Right lobe of liver (tissue), 6 donors: ENCODE results near the gene STAG2. TPM values are rescaled to one million over a fixed set of nuclear protein-coding genes. Genes with fewer than 3 reads are reported as not detected.

ENCODE experiments used
- ATAC-seq, 4 donors: fragments of 200-7000 bp; cut with Tn5 transposase; one replicate each; pipeline ENCODE4 v1.9.1; 2020; ENCODE audit warnings: mild to moderate bottlenecking in 4 of 4, moderate library complexity in 4 of 4
- DNase-seq, 3 donors: peaks; one replicate each; pipeline ENCODE4 v3.0.0-alpha.2; 2020
- H3K27ac ChIP-seq, 3 donors: fragments of 200-600 bp; one replicate each; pipeline ENCODE4 v1.8.0; 2022
- H3K27me3 ChIP-seq, 2 donors: fragments of 200-600 bp; one replicate each; pipeline ENCODE4 v1.8.0; 2022
- H3K36me3 ChIP-seq, 4 donors: fragments of 200-600 bp; sonication (generic) in 1 of 4; one replicate each; pipeline versions ENCODE4 v1.5.1 to v1.8.0; 2017 to 2022; ENCODE audit warnings: control low read depth in 1 of 4
- H3K4me1 ChIP-seq, 4 donors: fragments of 200-600 bp; sonication (generic) in 1 of 4; one replicate each; pipeline versions ENCODE4 v1.5.1 to v1.8.0; 2017 to 2022; ENCODE audit warnings: control low read depth in 1 of 4
- H3K4me3 ChIP-seq, 3 donors: fragments of 200-600 bp; one replicate each; pipeline ENCODE4 v1.8.0; 2022
- H3K9me3 ChIP-seq, 4 donors: fragments of 200-600 bp; sonication (generic) in 1 of 4; one replicate each; pipeline versions ENCODE4 v1.5.1 to v1.8.0; 2017 to 2022; ENCODE audit warnings: control low read depth in 1 of 4
- POLR2A ChIP-seq: fragments of 450-650 bp; IDR thresholded peaks from one replicate; pipeline ENCODE4 v1.6.1; 2017; ENCODE audit warnings: antibody characterized with exemption, mild to moderate bottlenecking
- WGBS: methylation state at CpG from one replicate; pipeline ENCODE4 v1.1.6; 2018; ENCODE audit warnings: low coverage, low lambda C conversion rate; ENCODE audit not compliant: insufficient coverage; ENCODE audit errors: missing lambda C conversion rate; 5-methylcytosine and 5-hydroxymethylcytosine counted together
- intact Hi-C, 2 donors: fragments of 100-400 bp; cut with DNase I; formaldehyde crosslinking; loops; one replicate each; pipeline versions ENCODE4 v1.11.2 to v1.14.1; 2022
- total RNA-seq, 6 experiments: library from RNA; depleted of rRNA in 2 of 6; stranded (reverse); fragments of >200 nt in 2 of 6; fragmentation: NEBNext Ultra II Directional in 3 of 6; extraction: Animal tissue kit (Norgen Biotek cat#: 25700) in 3 of 6; gene quantifications; one replicate each; pipeline versions ENCODE4 v1.1.0 to v1.2.4, GENCODE V29; 2016 to 2023
- TF ChIP-seq, protein P1 (sequence below), 4 donors: fragments of 200-600 bp in 3 of 4; fragments of 450-650 bp in 1 of 4; IDR thresholded peaks; one replicate each; pipeline versions ENCODE4 v1.5.1 to v1.8.0; 2016 to 2022; ENCODE audit warnings: antibody characterized with exemption in 4 of 4, mild to moderate bottlenecking in 2 of 4
- donor health status: DM: no; HTN: yes; CAD: no.
- donor health status: DM: no; HTN: no; CAD: no.
- donor health status: DM: no; HTN: no; CAD: no.
- donor health status: DM: no; HTN: yes; CAD: no.
- donor health status: DM: no; HTN: yes; CAD: no.

STAG2 gene
- total RNA-seq, 6 experiments from 2014 or later: 17.1 to 27.5 (median 23.9) TPM

- no peaks in the 10 kb centered on the region for H3K9me3 ChIP-seq
- H3K27me3 ChIP-seq: no peaks in the 10 kb centered on the region
- H3K4me3 ChIP-seq: no peak overlapping the region
- no peaks in the 10 kb centered on the region for H3K36me3 ChIP-seq
- H3K4me1 ChIP-seq: no peaks in the 10 kb centered on the region
- intact Hi-C loops: no loop called here
- WGBS: 32% methylated on average over 1 of the region's 1 CpG
- DNase-seq (no peak), ATAC-seq (no peak)
- no peak overlapping the region for H3K27ac ChIP-seq
- no peak for TF ChIP-seq POLR2A
- TF ChIP-seq, protein P1, sequence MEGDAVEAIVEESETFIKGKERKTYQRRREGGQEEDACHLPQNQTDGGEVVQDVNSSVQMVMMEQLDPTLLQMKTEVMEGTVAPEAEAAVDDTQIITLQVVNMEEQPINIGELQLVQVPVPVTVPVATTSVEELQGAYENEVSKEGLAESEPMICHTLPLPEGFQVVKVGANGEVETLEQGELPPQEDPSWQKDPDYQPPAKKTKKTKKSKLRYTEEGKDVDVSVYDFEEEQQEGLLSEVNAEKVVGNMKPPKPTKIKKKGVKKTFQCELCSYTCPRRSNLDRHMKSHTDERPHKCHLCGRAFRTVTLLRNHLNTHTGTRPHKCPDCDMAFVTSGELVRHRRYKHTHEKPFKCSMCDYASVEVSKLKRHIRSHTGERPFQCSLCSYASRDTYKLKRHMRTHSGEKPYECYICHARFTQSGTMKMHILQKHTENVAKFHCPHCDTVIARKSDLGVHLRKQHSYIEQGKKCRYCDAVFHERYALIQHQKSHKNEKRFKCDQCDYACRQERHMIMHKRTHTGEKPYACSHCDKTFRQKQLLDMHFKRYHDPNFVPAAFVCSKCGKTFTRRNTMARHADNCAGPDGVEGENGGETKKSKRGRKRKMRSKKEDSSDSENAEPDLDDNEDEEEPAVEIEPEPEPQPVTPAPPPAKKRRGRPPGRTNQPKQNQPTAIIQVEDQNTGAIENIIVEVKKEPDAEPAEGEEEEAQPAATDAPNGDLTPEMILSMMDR (IDR thresholded peaks at IDR 0.05): no peak
Observed at GRCh38 chrX:123989235-123989634, 27.7 kb downstream of the STAG2 start.

DNA sequence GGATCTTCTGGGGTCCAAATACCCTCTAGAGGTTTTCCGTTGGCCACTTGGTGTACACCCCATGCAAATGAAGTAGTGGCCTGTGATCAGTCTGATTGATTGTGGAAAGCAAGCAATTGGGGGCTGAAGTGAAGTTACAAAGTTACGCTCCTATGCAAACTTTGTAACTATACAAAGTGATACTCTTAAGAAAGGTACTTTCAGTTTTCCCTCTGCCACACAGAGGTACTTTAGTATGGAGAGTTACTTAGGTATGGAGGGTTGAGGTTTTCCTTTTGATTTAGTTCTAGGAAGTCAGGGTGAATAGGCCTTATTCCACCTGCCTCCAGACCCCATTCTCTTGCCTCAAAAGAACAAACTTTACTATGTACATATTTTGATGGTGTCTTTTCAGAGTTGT is 28.7 kb downstream of the STAG2 start:
- intact Hi-C loops: no loop called here
- no peaks in the 10 kb centered on the region for H3K27me3 ChIP-seq
- no peak for TF ChIP-seq POLR2A
- TF ChIP-seq, protein P1 (IDR thresholded peaks at IDR 0.05): no peak
- ATAC-seq (no peak), DNase-seq (no peak)
- no peaks in the 10 kb centered on the region for H3K9me3 ChIP-seq
- no peak overlapping the region for H3K27ac ChIP-seq
- H3K4me1 ChIP-seq: no peaks in the 10 kb centered on the region
- 75% methylated on average over 2 of the region's 2 CpGs for WGBS
- H3K4me3 ChIP-seq: no peak overlapping the region
- no peaks in the 10 kb centered on the region for H3K36me3 ChIP-seq

DNA sequence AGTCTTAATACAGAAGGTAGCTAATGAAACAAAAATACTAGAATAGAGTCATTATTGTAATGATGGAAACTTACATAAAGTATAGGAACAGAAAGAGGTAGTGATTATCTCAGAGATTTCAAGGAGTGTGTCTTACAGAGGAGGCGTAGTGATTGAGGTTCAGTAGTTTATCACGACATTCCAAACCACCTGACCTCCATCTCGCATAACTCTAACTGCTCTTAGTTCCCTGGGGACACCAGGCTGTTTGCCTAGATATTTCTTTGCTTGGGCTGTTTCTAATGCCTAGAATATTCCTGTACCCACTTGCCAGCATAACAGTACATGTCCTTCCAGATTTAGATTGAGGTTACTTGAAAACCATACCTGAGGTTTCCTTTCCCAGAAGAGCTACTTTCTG is 29.1 kb downstream of the STAG2 start:
- no peaks in the 10 kb centered on the region for H3K9me3 ChIP-seq
- 37% methylated on average over 3 of the region's 3 CpGs for WGBS
- ATAC-seq (no peak), DNase-seq (no peak)
- TF ChIP-seq, protein P1 (IDR thresholded peaks at IDR 0.05): no peak
- no peak for TF ChIP-seq POLR2A
- H3K27me3 ChIP-seq: no peaks in the 10 kb centered on the region
- H3K36me3 ChIP-seq: no peaks in the 10 kb centered on the region
- H3K4me1 ChIP-seq: no peaks in the 10 kb centered on the region
- H3K27ac ChIP-seq: no peak overlapping the region
- H3K4me3 ChIP-seq: no peak overlapping the region
- intact Hi-C loops: no loop called here

- 67% methylated on average over 1 of the region's 1 CpG for WGBS
- Histone ChIP-seq H3K4me3 (no peak overlapping the region), H3K36me3 (no peaks in the 10 kb centered on the region), H3K9me3 (no peaks in the 10 kb centered on the region), H3K4me1 (no peaks in the 10 kb centered on the region), H3K27ac (no peak overlapping the region), H3K27me3 (no peaks in the 10 kb centered on the region)
- ATAC-seq (no peak), DNase-seq (no peak)
- intact Hi-C loops: no loop called here
- TF ChIP-seq, protein P1 (IDR thresholded peaks at IDR 0.05): no peak
- TF ChIP-seq POLR2A: no peak
Observed at GRCh38 chrX:123993326-123993725, 31.8 kb downstream of the STAG2 start.
